Adrenal gland (tissue), 5 donors: ENCODE results near the gene PAQR5.

ENCODE experiments used
- CTCF ChIP-seq, 6 experiments: fragments of 450-650 bp in 4 of 6; fragments of 200-600 bp in 2 of 6; sonication (generic) in 1 of 6; IDR thresholded peaks; 1 replicate in 5 of 6; 2 replicates in 1 of 6; pipeline versions ENCODE4 v1.5.1 to v1.8.0; 2016 to 2021; ENCODE audit warnings: antibody characterized with exemption in 6 of 6, mild to moderate bottlenecking in 2 of 6, moderate library complexity in 1 of 6
- POLR2A ChIP-seq, 2 donors: fragments of 450-650 bp; IDR thresholded peaks; one replicate each; pipeline ENCODE4 v1.6.1; 2017; ENCODE audit warnings: antibody characterized with exemption in 2 of 2, mild to moderate bottlenecking in 2 of 2, moderate library complexity in 1 of 2
- donor health status: DM: no; HTN: no; CAD: no.

DNA sequence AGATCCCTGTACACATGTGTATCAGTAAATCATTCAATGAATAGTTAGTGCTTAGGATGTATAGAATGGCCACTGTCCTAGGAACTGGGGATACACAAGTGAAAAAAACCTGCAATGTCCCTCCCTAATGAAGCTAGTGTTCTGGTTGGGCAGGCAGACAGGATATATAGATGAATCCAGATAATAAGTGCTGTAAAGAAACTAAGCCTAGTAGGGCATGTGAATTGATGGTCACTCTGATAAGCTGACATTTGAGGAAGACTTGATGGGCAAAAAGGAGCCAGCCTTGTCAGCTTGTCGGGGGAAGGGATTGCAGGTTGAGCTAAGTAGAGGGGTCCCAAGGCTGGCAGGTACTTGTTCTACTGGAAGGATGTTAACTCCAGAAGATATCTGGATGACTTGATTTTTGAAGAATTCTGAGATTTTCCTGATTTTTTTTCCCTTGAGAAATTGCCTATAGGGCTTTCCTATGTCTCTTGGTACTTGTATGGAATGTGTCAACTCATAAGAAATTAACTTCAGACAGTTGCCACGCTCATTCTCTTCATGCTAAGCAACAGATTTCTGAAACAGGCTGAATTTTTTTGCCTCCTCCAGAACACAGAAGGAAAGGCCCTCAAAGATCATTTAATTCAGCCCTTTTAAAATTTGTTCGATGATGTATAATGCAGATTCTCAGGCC, 109.1 kb downstream of the PAQR5 start:
- TF ChIP-seq CTCF (IDR thresholded peaks at IDR 0.05) (no peak), POLR2A (IDR thresholded peaks at IDR 0.05) (no peak)
